GM21786 (cell line): Measurements from ENCODE around the gene SYTL1.
A peak's percentile ranks its signal among the peaks of the same experiment; 100 is the strongest.
"Not testable (repeated sequence)": the region's sequence is repeated elsewhere in the genome, so short reads cannot be mapped to it uniquely, and the experiment has no call there.

Experiments
- ATAC-seq: cut with Tn5 transposase; IDR thresholded peaks from one replicate; pipeline ENCODE4 v1.9.1; 2021; ENCODE audit not compliant: unreplicated experiment

The SYTL1 gene

GRCh38 chr1:27381969-27382762, 40.3 kb downstream of the SYTL1 start:
- ATAC-seq: no peak

- no peak for ATAC-seq
Measured at GRCh38 chr1:27383039-27383605, 41.3 kb downstream of the SYTL1 start, which contains the start of gene CD164L2. TSS of gene CD164L2 (minus strand) at chr1:27383333. CDS start at chr1:27383239, 94 bp downstream.

- ATAC-seq: no peak
Measured at GRCh38 chr1:27383661-27384060, 41.8 kb downstream of the SYTL1 start.

GRCh38 chr1:27384797-27385196, 43.0 kb downstream of the SYTL1 start:
- ATAC-seq: not testable (repeated sequence)

GRCh38 chr1:27388337-27389005, 46.6 kb downstream of the SYTL1 start:
- no peak for ATAC-seq

GRCh38 chr1:27391511-27392095, 49.8 kb downstream of the SYTL1 start:
- ATAC-seq: no peak

- peak; percentile 77 for ATAC-seq
Measured at GRCh38 chr1:27392096-27392777, 50.4 kb downstream of the SYTL1 start, which contains the start of gene GPR3. TSS of gene GPR3 (plus strand) at chr1:27392622. CDS start at chr1:27393799, 1,177 bp downstream.

GRCh38 chr1:27392778-27393635, 51.2 kb downstream of the SYTL1 start:
- ATAC-seq: peak; percentile 4

GRCh38 chr1:27393641-27394281, 51.9 kb downstream of the SYTL1 start:
- no peak for ATAC-seq

GRCh38 chr1:27394282-27394658, 52.4 kb downstream of the SYTL1 start:
- no peak for ATAC-seq

GRCh38 chr1:27394925-27395324, 53.1 kb downstream of the SYTL1 start:
- ATAC-seq: no peak

- no peak for ATAC-seq
Measured at GRCh38 chr1:27395441-27396195, 53.8 kb downstream of the SYTL1 start.

GRCh38 chr1:27397110-27397509, 55.3 kb downstream of the SYTL1 start:
- no peak for ATAC-seq

- no peak for ATAC-seq
Measured at GRCh38 chr1:27397749-27398148, 55.9 kb downstream of the SYTL1 start.

- no peak for ATAC-seq
Measured at GRCh38 chr1:27398405-27399149, 56.8 kb downstream of the SYTL1 start.

- no peak for ATAC-seq
Measured at GRCh38 chr1:27399251-27400025, 57.6 kb downstream of the SYTL1 start.
